Upper lobe of left lung (tissue), 4 donors: Measurements from ENCODE around the gene WDR46.

ENCODE experiments used
- EP300 ChIP-seq, 4 donors: sonication (generic); formaldehyde crosslinking; IDR thresholded peaks; one replicate each; pipeline ENCODE4 v1.5.1; 2017; ENCODE audit warnings: antibody characterized with exemption in 4 of 4, control low read depth in 2 of 4
- POLR2A ChIP-seq, 4 donors: fragments of 450-650 bp; IDR thresholded peaks; one replicate each; pipeline ENCODE4 v1.5.1; 2016 to 2017; ENCODE audit warnings: antibody characterized with exemption in 4 of 4, mild to moderate bottlenecking in 2 of 4
- POLR2AphosphoS5 ChIP-seq, 2 donors: sonication (generic); formaldehyde crosslinking; IDR thresholded peaks; one replicate each; pipeline ENCODE4 v1.5.1; 2017; ENCODE audit warnings: antibody characterized with exemption in 2 of 2
- TF ChIP-seq, protein P1 (sequence below), 6 experiments: fragments of 450-650 bp in 4 of 6; fragments of 200-600 bp in 2 of 6; sonication (generic) in 2 of 6; IDR thresholded peaks; one replicate each; pipeline ENCODE4 v1.5.1; 2016 to 2019; ENCODE audit warnings: antibody characterized with exemption in 6 of 6

DNA sequence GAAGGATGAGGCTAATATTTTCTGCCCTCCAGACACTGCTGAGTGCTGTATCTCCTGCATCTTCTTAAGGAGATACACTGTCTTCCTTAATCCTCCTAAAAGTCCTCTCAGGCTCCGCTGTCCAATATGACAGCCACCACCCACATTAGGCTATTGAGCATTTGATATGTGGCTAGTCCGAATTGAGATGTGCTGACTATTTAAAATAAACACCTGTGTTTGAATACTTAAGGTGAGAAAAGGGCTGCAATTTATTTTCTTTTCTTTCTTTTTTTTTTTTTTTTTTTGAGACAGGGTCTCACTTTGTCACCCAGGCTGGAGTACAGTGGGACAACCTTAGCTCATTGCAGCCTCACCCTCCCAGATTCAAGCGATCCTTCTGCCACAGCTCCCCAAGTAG, 12.8 kb upstream of the WDR46 start:
- TF ChIP-seq POLR2AphosphoS5 (IDR thresholded peaks at IDR 0.05) (no peak), POLR2A (IDR thresholded peaks at IDR 0.05) (no peak), EP300 (IDR thresholded peaks at IDR 0.05) (no peak)
- TF ChIP-seq, protein P1, sequence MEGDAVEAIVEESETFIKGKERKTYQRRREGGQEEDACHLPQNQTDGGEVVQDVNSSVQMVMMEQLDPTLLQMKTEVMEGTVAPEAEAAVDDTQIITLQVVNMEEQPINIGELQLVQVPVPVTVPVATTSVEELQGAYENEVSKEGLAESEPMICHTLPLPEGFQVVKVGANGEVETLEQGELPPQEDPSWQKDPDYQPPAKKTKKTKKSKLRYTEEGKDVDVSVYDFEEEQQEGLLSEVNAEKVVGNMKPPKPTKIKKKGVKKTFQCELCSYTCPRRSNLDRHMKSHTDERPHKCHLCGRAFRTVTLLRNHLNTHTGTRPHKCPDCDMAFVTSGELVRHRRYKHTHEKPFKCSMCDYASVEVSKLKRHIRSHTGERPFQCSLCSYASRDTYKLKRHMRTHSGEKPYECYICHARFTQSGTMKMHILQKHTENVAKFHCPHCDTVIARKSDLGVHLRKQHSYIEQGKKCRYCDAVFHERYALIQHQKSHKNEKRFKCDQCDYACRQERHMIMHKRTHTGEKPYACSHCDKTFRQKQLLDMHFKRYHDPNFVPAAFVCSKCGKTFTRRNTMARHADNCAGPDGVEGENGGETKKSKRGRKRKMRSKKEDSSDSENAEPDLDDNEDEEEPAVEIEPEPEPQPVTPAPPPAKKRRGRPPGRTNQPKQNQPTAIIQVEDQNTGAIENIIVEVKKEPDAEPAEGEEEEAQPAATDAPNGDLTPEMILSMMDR (IDR thresholded peaks at IDR 0.05): no peak
